ENCODE measurements around the gene MACO1.
"Not testable (repeated sequence)": the region's sequence is repeated elsewhere in the genome, so short reads cannot be mapped to it uniquely, and the experiment has no call there.

Gene MACO1

GRCh38 chr1:25425098-25426085, 5.3 kb upstream of the MACO1 start:
- no peak for DNase-seq

GRCh38 chr1:25427696-25428095, 3.0 kb upstream of the MACO1 start:
- no peak for DNase-seq

DNA sequence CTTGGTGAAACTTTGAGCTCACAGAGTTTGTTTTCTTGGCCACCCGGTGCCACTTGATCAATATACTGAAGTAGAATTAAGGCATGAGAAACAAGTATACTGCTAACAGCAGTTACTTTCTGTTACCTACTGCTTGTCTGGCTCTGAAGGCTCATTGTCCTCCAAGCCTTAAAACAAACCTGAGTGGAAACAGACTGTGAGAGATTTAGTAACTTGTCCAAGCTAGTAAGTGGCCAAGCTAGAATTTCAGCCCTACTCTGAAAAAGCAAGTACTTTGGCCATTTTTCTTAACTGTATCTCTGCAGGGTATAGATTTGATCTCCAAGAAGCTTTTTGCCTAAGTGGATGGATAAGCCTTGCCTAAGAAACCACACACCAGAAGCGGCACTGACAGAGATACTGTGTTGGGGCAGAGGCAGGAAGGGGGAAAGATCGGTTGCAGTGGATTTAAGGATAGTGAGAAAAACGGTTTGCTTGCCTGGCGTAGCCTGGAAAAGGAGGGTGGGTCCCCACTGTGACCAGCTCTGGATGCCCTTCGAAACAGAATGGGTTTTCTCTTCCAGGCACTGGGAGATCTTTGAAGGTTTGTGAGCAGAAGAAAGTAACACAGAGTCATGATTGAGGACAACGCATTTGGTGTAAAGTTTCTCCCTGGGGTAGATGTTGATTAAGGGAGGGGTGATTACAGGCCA, 2.1 kb upstream of the MACO1 start:
- DNase-seq = no peak

DNA sequence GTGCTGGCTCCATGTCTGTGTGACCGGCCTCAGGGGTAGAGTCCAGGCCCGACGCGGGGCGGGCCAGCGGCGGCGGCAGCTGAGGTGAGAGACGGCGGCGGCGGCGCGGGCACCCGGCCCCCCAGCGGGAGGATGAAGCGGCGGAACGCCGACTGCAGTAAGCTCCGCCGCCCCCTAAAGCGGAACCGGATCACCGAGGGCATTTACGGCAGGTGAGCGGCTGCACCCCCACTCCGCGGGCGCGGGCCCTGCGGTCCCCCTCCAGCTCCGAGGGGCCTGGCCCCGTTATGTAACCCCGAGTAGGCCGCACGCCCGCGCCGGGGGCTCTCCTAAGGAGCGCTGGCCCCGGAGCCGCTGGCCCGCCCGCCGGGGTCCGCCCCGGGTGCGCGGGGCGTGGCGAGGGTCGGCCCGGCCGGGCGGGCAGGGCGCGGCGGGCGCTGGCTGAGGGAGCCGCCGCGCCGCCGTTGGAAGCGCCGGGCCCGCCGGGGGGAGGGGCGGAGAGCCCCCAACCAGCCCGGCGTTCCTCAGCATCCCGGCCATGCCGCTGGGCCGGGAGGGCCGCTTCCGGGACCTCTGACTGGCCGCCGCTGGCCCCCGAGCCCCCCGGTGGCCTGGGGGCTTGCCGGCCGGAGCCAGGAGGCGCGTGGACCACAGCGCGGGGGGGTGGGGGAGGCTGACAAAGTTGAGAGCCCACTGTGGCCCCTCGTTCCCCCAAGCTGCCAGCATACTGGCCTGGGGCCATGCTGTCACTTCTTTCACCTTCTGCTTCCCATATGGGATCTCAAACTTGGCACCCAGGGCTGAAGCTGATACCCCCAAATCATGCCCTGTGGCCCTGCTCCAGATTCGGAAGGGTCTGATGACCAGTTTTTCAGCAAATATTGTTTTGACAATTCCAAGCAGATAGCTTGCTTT, 527 bp downstream of the MACO1 start:
- no peak for DNase-seq

DNA sequence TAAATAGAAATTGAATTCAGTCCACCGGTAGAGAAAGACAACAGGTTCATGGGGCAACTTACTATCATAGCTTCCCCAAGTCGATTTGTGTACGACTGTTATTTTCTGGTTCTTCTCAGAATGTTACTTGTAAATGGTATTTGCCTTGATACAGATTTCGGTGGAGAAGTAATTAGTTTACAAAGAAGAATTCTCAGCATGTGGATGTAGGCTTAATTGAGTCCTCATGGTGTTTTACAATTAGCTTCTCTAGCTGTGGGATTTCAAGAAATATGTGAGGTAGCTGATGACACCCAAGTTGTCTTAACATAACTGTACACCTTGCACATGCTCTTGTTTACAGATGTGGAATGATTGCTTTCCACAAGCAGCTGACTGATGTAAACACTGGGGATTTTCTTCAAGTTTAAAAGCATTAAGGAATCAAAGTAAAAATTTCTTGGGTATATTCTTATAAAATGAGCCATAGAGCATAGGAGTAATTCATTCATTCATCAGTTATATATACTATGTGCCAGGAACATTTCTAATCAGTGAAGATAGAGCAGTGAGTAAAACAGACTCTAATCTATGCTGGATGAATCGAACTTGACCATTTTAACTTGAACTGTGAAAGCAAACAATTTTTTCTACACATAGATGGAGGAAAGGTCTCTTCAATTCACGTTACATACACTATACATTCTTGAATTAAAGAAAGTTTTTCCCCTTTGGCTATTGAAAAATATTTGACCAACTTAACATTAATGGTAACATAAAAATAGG, 1.4 kb downstream of the MACO1 start:
- DNase-seq = no peak

DNA sequence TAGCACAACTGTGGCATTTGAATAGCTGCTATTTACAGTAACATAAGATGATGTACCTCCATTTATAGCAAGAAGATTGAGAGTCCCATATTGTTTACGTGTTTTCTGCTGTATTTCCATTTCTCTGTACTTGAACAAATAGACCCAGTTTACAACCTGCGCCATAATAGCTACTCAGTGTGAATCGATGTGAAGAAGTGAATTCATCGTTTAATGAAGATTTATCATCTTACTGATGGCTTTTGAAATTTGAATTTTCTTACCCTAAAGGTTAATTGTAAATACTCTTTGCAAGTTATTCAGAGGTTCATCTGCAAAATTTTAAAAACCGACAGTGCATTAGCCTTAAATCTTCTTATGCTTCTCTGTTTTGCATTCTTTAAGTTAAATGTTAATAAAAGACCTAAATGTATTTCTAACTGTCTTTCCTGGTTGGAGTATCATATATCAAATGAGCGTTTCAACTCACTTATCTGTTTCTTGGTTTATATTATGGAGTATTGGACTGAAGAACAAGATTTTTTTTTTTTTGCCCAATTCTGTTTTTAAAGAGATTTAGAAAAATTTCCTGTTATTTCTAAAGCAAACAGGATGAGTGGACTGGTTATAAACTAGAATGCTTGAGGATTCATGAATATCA, 2.2 kb downstream of the MACO1 start:
- no peak for DNase-seq

GRCh38 chr1:25433389-25434186, 2.9 kb downstream of the MACO1 start:
- DNase-seq = no peak

- no peak for DNase-seq
These were observed 4.9 kb downstream of the MACO1 start for GRCh38 chr1:25435397-25436108.

- DNase-seq = no peak
These were observed 7.0 kb downstream of the MACO1 start for GRCh38 chr1:25437672-25438071.

GRCh38 chr1:25439287-25439686, 8.6 kb downstream of the MACO1 start:
- no peak for DNase-seq

- DNase-seq = no peak
These were observed 11.5 kb downstream of the MACO1 start for GRCh38 chr1:25442178-25442577.

DNA sequence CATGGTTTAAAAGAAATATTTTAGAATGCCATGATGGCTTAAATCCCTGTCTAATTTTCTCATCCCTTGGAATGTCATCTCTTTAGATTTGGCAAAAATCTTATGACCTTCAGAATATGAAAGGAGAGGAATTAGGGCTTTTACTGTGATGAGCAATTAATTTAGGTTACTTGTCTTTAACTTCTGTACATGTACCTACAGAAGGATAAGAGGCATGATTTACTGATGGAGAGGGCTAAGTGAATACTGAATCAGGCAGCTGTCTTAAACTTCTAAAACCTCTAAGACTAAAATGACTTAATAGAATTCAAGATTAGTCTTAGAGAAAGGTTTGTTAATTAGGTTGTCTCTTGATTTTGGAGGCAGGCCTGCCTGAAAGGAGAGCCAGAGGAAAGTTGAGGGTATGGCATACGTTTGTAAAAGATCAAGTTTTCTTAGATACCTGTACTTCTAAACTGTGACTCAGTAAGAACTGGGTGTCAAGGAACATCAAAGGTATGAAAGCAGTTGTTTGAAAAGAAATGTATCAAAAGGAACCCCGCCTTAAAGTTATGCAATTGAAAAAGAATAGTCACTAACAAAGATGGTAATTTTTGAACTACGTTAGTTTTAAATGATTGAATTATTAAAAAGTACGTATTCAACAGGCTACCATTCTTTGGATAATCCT, 12.5 kb downstream of the MACO1 start:
- no peak for DNase-seq

GRCh38 chr1:25444604-25445003, 13.9 kb downstream of the MACO1 start:
- not testable (repeated sequence) for DNase-seq

GRCh38 chr1:25445993-25446538, 15.4 kb downstream of the MACO1 start:
- DNase-seq = no peak

GRCh38 chr1:25447547-25447946, 16.9 kb downstream of the MACO1 start:
- DNase-seq = no peak

GRCh38 chr1:25450891-25451290, 20.2 kb downstream of the MACO1 start:
- DNase-seq = no peak

- no peak for DNase-seq
These were observed 21.2 kb downstream of the MACO1 start for GRCh38 chr1:25451908-25452307.

- no peak for DNase-seq
These were observed 25.8 kb downstream of the MACO1 start for GRCh38 chr1:25456502-25456901.

Data from DMS79 (cell line).